HCT116 (cell line): ENCODE results near the gene PTCSC3. TPM values are rescaled to one million over a fixed set of nuclear protein-coding genes. Genes with fewer than 3 reads are reported as not detected.

Experiments used
- ATAC-seq: fragments of 200-7000 bp; cut with Tn5 transposase; 2 replicates; pipeline ENCODE4 v1.9.1; 2020; ENCODE audit warnings: mild to moderate bottlenecking, moderate library complexity
- BruUV-seq: library from RNA; stranded (reverse); fragments of 400-500 nt; replicated peaks from 2 replicates; lab custom pipeline; 2021; lab: Mats Ljungman, UMichigan
- CTCF ChIA-PET: fragments of 300-600 bp; sonication (Branson Sonifier 250); formaldehyde crosslinking; loops from one replicate; lab custom pipeline; 2021; ENCODE audit warnings: antibody characterized with exemption; lab: Charles Lee
- POLR2A ChIA-PET: fragments of 300-600, 350-600 bp; sonication (Branson Sonifier 250); formaldehyde crosslinking; loops from one replicate; lab custom pipeline; 2021; ENCODE audit warnings: antibody characterized with exemption; lab: Charles Lee
- RAD21 ChIA-PET, 2 experiments: fragments of 300-600 bp; sonication (Branson Sonifier 250); formaldehyde crosslinking; loops; one replicate each; lab custom pipeline; 2023; ENCODE audit warnings: low total read pairs in 2 of 2; ENCODE audit not compliant: uncharacterized antibody in 2 of 2, unreplicated experiment in 2 of 2, low non-redundant PET in 1 of 2; lab: Charles Lee
- DNase-seq: peaks from one replicate; pipeline ENCODE4 v3.0.0-alpha.2; 2010; ENCODE audit warnings: low read depth, low spot score
- H2AFZ ChIP-seq: fragments of 200-600 bp; shearing (Covaris generic), sonication (generic); 2 replicates; pipeline ENCODE4 v1.6.1; 2017; ENCODE audit warnings: low read depth, mixed run types, mixed read lengths, antibody characterized with exemption, low read length; ENCODE audit not compliant: poor library complexity, severe bottlenecking
- H3K27ac ChIP-seq: 2 replicates; pipeline ENCODE4 v1.5.1; 2012; ENCODE audit warnings: low read depth, low read length
- H3K27me3 ChIP-seq: fragments of 200-600 bp; sonication (generic); 2 replicates; pipeline ENCODE4 v1.6.1; 2016; ENCODE audit warnings: mixed run types, low read length, mixed read lengths; ENCODE audit not compliant: insufficient read depth
- H3K36me3 ChIP-seq, 2 experiments: fragments of 200-500 bp in 1 of 2; fragments of 200-600 bp in 1 of 2; sonication (Bioruptor generic) in 1 of 2; sonication (generic) in 1 of 2; 2 replicates each; pipeline versions ENCODE4 v1.5.1 to v1.6.1; 2014 to 2016; ENCODE audit warnings: low read length in 2 of 2, inconsistent platforms in 1 of 2, mixed read lengths in 1 of 2, mixed run types in 1 of 2; ENCODE audit not compliant: insufficient read depth in 2 of 2, control insufficient read depth in 1 of 2
- H3K4me1 ChIP-seq, 2 experiments: fragments of 200-600 bp in 1 of 2; sonication (generic) in 1 of 2; 2 replicates each; pipeline versions ENCODE4 v1.5.1 to v1.6.1; 2012 to 2017; ENCODE audit warnings: low read length in 2 of 2, inconsistent platforms in 1 of 2, mild to moderate bottlenecking in 1 of 2, mixed read lengths in 1 of 2, mixed run types in 1 of 2, moderate library complexity in 1 of 2; ENCODE audit not compliant: insufficient read depth in 2 of 2, control insufficient read depth in 1 of 2
- H3K4me2 ChIP-seq: fragments of 200-600 bp; sonication (generic); 2 replicates; pipeline ENCODE4 v1.6.1; 2017; ENCODE audit warnings: mixed run types, low read length, mixed read lengths
- H3K4me3 ChIP-seq, 2 experiments: fragments of 200-600 bp in 1 of 2; sonication (generic) in 1 of 2; replicated peaks in 1 of 2; 2 replicates each; pipeline ENCODE4 v1.5.1; 2011 to 2016; ENCODE audit warnings: low read length in 2 of 2, control low read depth in 1 of 2, low read depth in 1 of 2, mild to moderate bottlenecking in 1 of 2, mixed read lengths in 1 of 2, mixed run types in 1 of 2
- H3K79me2 ChIP-seq: fragments of 200-600 bp; sonication (generic); 2 replicates; pipeline ENCODE4 v1.6.1; 2017; ENCODE audit warnings: mild to moderate bottlenecking, mixed run types, low read length, moderate library complexity, mixed read lengths; ENCODE audit not compliant: insufficient read depth
- H3K9ac ChIP-seq: fragments of 200-600 bp; sonication (generic); 2 replicates; pipeline ENCODE4 v1.6.1; 2016; ENCODE audit warnings: low read length, mixed read lengths
- H3K9me2 ChIP-seq: fragments of 200-600 bp; sonication (generic), shearing (Covaris generic); 2 replicates; pipeline ENCODE4 v1.6.1; 2017; ENCODE audit warnings: mixed run types, mild to moderate bottlenecking, moderate library complexity; ENCODE audit not compliant: insufficient read depth
- H3K9me3 ChIP-seq, 2 experiments: fragments of 200-500 bp in 1 of 2; fragments of 200-600 bp in 1 of 2; sonication (Bioruptor generic) in 1 of 2; sonication (generic) in 1 of 2; 2 replicates each; pipeline ENCODE4 v1.6.1; 2014 to 2017; ENCODE audit warnings: low read length in 2 of 2, mixed read lengths in 2 of 2, inconsistent platforms in 1 of 2, low read depth in 1 of 2, mild to moderate bottlenecking in 1 of 2, mixed run types in 1 of 2, moderate library complexity in 1 of 2; ENCODE audit not compliant: control insufficient read depth in 1 of 2, insufficient read depth in 1 of 2
- H4K20me1 ChIP-seq: fragments of 200-600 bp; sonication (generic), shearing (Covaris generic); 2 replicates; pipeline ENCODE4 v1.6.1; 2017; ENCODE audit warnings: mixed run types, mild to moderate bottlenecking, moderate library complexity; ENCODE audit not compliant: insufficient read depth
- CBX3 ChIP-seq: IDR thresholded peaks from 2 replicates; pipeline ENCODE4 v1.6.1; 2012; ENCODE audit warnings: low read depth
- EZH2 ChIP-seq: fragments of 200-600 bp; sonication (generic); IDR thresholded peaks from 2 replicates; pipeline ENCODE4 v1.6.1; 2017; ENCODE audit warnings: antibody characterized with exemption, mixed run types
- EZH2phosphoT487 ChIP-seq: fragments of 200-600 bp; IDR thresholded peaks from 2 replicates; pipeline ENCODE4 v1.6.1; 2018; ENCODE audit warnings: antibody characterized with exemption, borderline replicate concordance
- FOSL1 ChIP-seq: IDR thresholded peaks from 2 replicates; pipeline ENCODE4 v1.6.1; 2012; ENCODE audit warnings: low read depth
- MAX ChIP-seq: IDR thresholded peaks from 2 replicates; pipeline ENCODE4 v1.6.1; 2012
- POLR2A ChIP-seq: IDR thresholded peaks from 2 replicates; pipeline ENCODE4 v1.7.0; 2011; ENCODE audit warnings: borderline replicate concordance; ENCODE audit not compliant: insufficient read depth, insufficient read length; ENCODE audit errors: extremely low read depth
- RAD21 ChIP-seq: IDR thresholded peaks from 2 replicates; pipeline ENCODE4 v1.6.1; 2012; ENCODE audit warnings: low read depth, mild to moderate bottlenecking
- SP1 ChIP-seq: IDR thresholded peaks from 2 replicates; pipeline ENCODE4 v1.6.1; 2012; ENCODE audit warnings: low read depth
- SRF ChIP-seq: IDR thresholded peaks from 2 replicates; pipeline ENCODE4 v1.6.1; 2012; ENCODE audit warnings: low read depth
- TCF7L2 ChIP-seq: IDR thresholded peaks from 2 replicates; pipeline ENCODE4 v1.7.0; 2011; ENCODE audit warnings: borderline replicate concordance, inconsistent platforms; ENCODE audit not compliant: insufficient read depth, insufficient read length; ENCODE audit errors: extremely low read depth
- YY1 ChIP-seq: IDR thresholded peaks from 2 replicates; pipeline ENCODE4 v1.6.1; 2011; ENCODE audit warnings: low read length, low read depth, moderate library complexity, mild to moderate bottlenecking; ENCODE audit not compliant: insufficient replicate concordance; ENCODE audit errors: extremely low read depth
- ZNF274 ChIP-seq: fragments of 200-500 bp; sonication (Bioruptor generic); IDR thresholded peaks from 2 replicates; pipeline ENCODE4 v1.6.1; 2014; ENCODE audit warnings: mild to moderate bottlenecking, low read depth, low read length, inconsistent platforms
- intact Hi-C: fragments of 100-400 bp; cut with micrococcal nuclease; formaldehyde crosslinking; loops from 2 replicates; pipeline ENCODE4 v1.10.0; 2022
- total RNA-seq: library from RNA; stranded (reverse); gene quantifications from one replicate; pipeline ENCODE4 v1.2.1, GENCODE V29; 2021; ENCODE audit not compliant: unreplicated experiment
- TF ChIP-seq, protein P1 (sequence below): IDR thresholded peaks from 2 replicates; pipeline ENCODE4 v1.6.1; 2012
- TF ChIP-seq, protein P2 (sequence below): IDR thresholded peaks from 2 replicates; pipeline ENCODE4 v1.6.1; 2012; ENCODE audit warnings: low read depth
- TF ChIP-seq, protein P3 (sequence below), 3 experiments: fragments of 200-600 bp in 1 of 3; sonication (generic) in 1 of 3; IDR thresholded peaks in 2 of 3; conservative IDR thresholded peaks in 1 of 3; 2 replicates each; pipeline ENCODE4 v1.5.1; 2012 to 2017; ENCODE audit warnings: low read depth in 2 of 3, low read length in 2 of 3, antibody characterized with exemption in 1 of 3, borderline replicate concordance in 1 of 3, control low read depth in 1 of 3, mild to moderate bottlenecking in 1 of 3, mixed read lengths in 1 of 3, mixed run types in 1 of 3, moderate library complexity in 1 of 3; ENCODE audit not compliant: insufficient read depth in 1 of 3

The PTCSC3 gene
- total RNA-seq, 1 experiment from 2014 or later = not detected

DNA sequence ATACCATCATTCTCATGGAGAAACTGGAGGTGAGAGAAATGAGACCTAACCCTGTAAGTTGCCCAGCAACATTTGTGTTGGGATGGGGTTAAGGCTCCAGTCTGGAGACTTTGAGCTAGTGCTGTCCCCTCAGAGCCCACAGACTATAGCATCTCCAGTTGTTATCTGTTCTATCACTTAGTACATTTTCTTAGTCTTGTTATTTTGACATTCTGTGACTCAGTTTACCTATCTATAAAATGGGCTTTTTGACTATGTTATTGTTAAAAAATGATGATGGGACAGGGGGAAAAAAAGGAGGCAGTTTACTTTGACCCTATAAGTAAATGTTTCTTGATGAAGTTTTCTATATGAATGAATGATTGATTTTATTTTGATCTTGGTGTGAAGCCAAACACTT, 45.8 kb upstream of the PTCSC3 start:
- Histone ChIP-seq H3K79me2 (no peaks in the 10 kb centered on the region), H3K4me2 (no peak overlapping the region), H3K9me2 (no peaks in the 10 kb centered on the region), H4K20me1 (no peaks in the 10 kb centered on the region), H3K36me3 (no peaks in the 10 kb centered on the region), H3K9me3 (no peaks in the 10 kb centered on the region), H3K4me1 (no peaks in the 10 kb centered on the region), H3K27ac (no peak overlapping the region), H3K27me3 (peaks cover 25% of the 10 kb centered on the region), H2AFZ (no peak overlapping the region), H3K9ac (no peak overlapping the region), H3K4me3 (no peak overlapping the region)
- CTCF ChIA-PET = no interaction called here
- intact Hi-C loops = no loop called here
- BruUV-seq = no TSS peak
- RAD21 ChIA-PET = no interaction called here
- TF ChIP-seq RAD21 = no peak
- no peak for TF ChIP-seq EZH2
- TF ChIP-seq, protein P1, sequence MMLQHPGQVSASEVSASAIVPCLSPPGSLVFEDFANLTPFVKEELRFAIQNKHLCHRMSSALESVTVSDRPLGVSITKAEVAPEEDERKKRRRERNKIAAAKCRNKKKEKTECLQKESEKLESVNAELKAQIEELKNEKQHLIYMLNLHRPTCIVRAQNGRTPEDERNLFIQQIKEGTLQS = no peak
- no peak for TF ChIP-seq FOSL1
- TF ChIP-seq YY1 = no peak
- TF ChIP-seq SP1 = no peak
- TF ChIP-seq ZNF274 = no peak
- ATAC-seq (no peak), DNase-seq (no peak)
- POLR2A ChIA-PET = no interaction called here

DNA sequence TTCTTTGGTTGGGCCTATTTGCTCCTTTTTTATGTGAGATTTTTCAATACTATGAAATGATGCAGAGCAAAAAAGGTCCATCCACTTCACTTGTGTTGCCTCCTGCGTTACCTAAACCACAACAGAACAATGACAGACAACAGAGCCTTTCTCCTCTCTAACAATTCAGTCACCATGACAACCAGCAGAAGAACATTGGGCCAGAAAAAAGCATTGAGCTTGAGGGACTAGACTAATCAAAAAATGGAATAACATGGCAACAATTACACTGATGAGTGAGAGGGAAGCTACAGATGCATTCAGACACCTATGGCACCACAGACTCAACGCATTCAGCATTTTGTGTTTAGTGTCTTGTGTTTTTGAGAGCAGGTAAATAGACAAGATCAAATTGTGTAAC, 44.6 kb upstream of the PTCSC3 start:
- H3K27ac ChIP-seq = no peak overlapping the region
- ChIA-PET CTCF (no interaction called here), POLR2A (no interaction called here), RAD21 (no interaction called here)
- H3K36me3 ChIP-seq = no peaks in the 10 kb centered on the region
- H3K79me2 ChIP-seq = no peaks in the 10 kb centered on the region
- H3K9me2 ChIP-seq = no peaks in the 10 kb centered on the region
- ATAC-seq (no peak), DNase-seq (no peak)
- peaks cover 37% of the 10 kb centered on the region for H3K27me3 ChIP-seq
- H4K20me1 ChIP-seq = no peaks in the 10 kb centered on the region
- no peak overlapping the region for H2AFZ ChIP-seq
- no TSS peak for BruUV-seq
- no peak overlapping the region for H3K9ac ChIP-seq
- no peak overlapping the region for H3K4me3 ChIP-seq
- H3K4me2 ChIP-seq = no peak overlapping the region
- intact Hi-C loops = no loop called here
- H3K4me1 ChIP-seq = no peaks in the 10 kb centered on the region
- no peaks in the 10 kb centered on the region for H3K9me3 ChIP-seq
- TF ChIP-seq, protein P2, sequence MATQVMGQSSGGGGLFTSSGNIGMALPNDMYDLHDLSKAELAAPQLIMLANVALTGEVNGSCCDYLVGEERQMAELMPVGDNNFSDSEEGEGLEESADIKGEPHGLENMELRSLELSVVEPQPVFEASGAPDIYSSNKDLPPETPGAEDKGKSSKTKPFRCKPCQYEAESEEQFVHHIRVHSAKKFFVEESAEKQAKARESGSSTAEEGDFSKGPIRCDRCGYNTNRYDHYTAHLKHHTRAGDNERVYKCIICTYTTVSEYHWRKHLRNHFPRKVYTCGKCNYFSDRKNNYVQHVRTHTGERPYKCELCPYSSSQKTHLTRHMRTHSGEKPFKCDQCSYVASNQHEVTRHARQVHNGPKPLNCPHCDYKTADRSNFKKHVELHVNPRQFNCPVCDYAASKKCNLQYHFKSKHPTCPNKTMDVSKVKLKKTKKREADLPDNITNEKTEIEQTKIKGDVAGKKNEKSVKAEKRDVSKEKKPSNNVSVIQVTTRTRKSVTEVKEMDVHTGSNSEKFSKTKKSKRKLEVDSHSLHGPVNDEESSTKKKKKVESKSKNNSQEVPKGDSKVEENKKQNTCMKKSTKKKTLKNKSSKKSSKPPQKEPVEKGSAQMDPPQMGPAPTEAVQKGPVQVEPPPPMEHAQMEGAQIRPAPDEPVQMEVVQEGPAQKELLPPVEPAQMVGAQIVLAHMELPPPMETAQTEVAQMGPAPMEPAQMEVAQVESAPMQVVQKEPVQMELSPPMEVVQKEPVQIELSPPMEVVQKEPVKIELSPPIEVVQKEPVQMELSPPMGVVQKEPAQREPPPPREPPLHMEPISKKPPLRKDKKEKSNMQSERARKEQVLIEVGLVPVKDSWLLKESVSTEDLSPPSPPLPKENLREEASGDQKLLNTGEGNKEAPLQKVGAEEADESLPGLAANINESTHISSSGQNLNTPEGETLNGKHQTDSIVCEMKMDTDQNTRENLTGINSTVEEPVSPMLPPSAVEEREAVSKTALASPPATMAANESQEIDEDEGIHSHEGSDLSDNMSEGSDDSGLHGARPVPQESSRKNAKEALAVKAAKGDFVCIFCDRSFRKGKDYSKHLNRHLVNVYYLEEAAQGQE = no peak
- TF ChIP-seq, protein P1 = no peak
- TF ChIP-seq POLR2A (no peak), SP1 (no peak), TCF7L2 (no peak), CBX3 (no peak), MAX (no peak), EZH2 (no peak), FOSL1 (no peak), EZH2phosphoT487 (no peak), SRF (no peak)
- TF ChIP-seq, protein P3, sequence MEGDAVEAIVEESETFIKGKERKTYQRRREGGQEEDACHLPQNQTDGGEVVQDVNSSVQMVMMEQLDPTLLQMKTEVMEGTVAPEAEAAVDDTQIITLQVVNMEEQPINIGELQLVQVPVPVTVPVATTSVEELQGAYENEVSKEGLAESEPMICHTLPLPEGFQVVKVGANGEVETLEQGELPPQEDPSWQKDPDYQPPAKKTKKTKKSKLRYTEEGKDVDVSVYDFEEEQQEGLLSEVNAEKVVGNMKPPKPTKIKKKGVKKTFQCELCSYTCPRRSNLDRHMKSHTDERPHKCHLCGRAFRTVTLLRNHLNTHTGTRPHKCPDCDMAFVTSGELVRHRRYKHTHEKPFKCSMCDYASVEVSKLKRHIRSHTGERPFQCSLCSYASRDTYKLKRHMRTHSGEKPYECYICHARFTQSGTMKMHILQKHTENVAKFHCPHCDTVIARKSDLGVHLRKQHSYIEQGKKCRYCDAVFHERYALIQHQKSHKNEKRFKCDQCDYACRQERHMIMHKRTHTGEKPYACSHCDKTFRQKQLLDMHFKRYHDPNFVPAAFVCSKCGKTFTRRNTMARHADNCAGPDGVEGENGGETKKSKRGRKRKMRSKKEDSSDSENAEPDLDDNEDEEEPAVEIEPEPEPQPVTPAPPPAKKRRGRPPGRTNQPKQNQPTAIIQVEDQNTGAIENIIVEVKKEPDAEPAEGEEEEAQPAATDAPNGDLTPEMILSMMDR (IDR thresholded peaks at IDR 0.05 in 2 of 3, conservative IDR thresholded peaks at IDR 0.05 in 1 of 3; ENCODE audit: borderline replicate concordance in 1 of 3, insufficient read depth in 1 of 3, low read depth in 2 of 3, low read length in 2 of 3) = no peak
